ENCODE measurements around the gene ATP6V0A1.

GRCh38 chr17:42463976-42464400 lies 5.3 kb downstream of the ATP6V0A1 start:
- TF ChIP-seq, protein P1, sequence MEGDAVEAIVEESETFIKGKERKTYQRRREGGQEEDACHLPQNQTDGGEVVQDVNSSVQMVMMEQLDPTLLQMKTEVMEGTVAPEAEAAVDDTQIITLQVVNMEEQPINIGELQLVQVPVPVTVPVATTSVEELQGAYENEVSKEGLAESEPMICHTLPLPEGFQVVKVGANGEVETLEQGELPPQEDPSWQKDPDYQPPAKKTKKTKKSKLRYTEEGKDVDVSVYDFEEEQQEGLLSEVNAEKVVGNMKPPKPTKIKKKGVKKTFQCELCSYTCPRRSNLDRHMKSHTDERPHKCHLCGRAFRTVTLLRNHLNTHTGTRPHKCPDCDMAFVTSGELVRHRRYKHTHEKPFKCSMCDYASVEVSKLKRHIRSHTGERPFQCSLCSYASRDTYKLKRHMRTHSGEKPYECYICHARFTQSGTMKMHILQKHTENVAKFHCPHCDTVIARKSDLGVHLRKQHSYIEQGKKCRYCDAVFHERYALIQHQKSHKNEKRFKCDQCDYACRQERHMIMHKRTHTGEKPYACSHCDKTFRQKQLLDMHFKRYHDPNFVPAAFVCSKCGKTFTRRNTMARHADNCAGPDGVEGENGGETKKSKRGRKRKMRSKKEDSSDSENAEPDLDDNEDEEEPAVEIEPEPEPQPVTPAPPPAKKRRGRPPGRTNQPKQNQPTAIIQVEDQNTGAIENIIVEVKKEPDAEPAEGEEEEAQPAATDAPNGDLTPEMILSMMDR (conservative IDR thresholded peaks at IDR 0.05; ENCODE audit: low read depth, low read length), result no peak
- no peak for TF ChIP-seq EZH2 (IDR thresholded peaks at IDR 0.05; ENCODE audit: borderline replicate concordance, low read depth, low read length, poor library complexity, severe bottlenecking)
